Parathyroid adenoma (tissue), 2 donors: ENCODE measurements around the gene QSOX1.
A peak's percentile ranks its signal among the peaks of the same experiment; 100 is the strongest.

ENCODE experiments used
- H2AFZ ChIP-seq: fragments of 300-600 bp; sonication (generic); one replicate; pipeline ENCODE4 v1.7.0; 2017; ENCODE audit warnings: antibody characterized with exemption, mild to moderate bottlenecking
- H3K27ac ChIP-seq: fragments of 300-600 bp; sonication (generic); one replicate; pipeline ENCODE4 v1.7.0; 2017
- H3K27me3 ChIP-seq: fragments of 300-600 bp; sonication (generic); one replicate; pipeline ENCODE4 v1.7.0; 2017; ENCODE audit warnings: low read length; ENCODE audit not compliant: control insufficient read depth, insufficient read depth
- H3K36me3 ChIP-seq: fragments of 300-600 bp; sonication (generic); one replicate; pipeline ENCODE4 v1.7.0; 2017; ENCODE audit warnings: low read length; ENCODE audit not compliant: control insufficient read depth, insufficient read depth
- H3K4me1 ChIP-seq: fragments of 300-600 bp; sonication (generic); one replicate; pipeline ENCODE4 v1.7.0; 2017; ENCODE audit warnings: control low read depth
- H3K4me2 ChIP-seq: fragments of 300-600 bp; sonication (generic); one replicate; pipeline ENCODE4 v1.7.0; 2017; ENCODE audit warnings: low read length
- H3K4me3 ChIP-seq: fragments of 300-600 bp; sonication (generic); one replicate; pipeline ENCODE4 v1.7.0; 2017; ENCODE audit warnings: low read depth, low read length
- H3K79me2 ChIP-seq: fragments of 300-600 bp; sonication (generic); one replicate; pipeline ENCODE4 v1.7.0; 2017; ENCODE audit warnings: control low read depth
- H3K9ac ChIP-seq: fragments of 300-600 bp; sonication (generic); one replicate; pipeline ENCODE4 v1.7.0; 2017; ENCODE audit warnings: mild to moderate bottlenecking
- H3K9me3 ChIP-seq: fragments of 300-600 bp; sonication (generic); one replicate; pipeline ENCODE4 v1.7.0; 2017; ENCODE audit warnings: low read length; ENCODE audit not compliant: control insufficient read depth
- TF ChIP-seq, protein P1 (sequence below): fragments of 300-600 bp; sonication (generic); IDR thresholded peaks from one replicate; pipeline ENCODE4 v1.7.0; 2017; ENCODE audit warnings: antibody characterized with exemption, mild to moderate bottlenecking
- donor health status: primary hyperparathyroidism.

The QSOX1 gene

DNA sequence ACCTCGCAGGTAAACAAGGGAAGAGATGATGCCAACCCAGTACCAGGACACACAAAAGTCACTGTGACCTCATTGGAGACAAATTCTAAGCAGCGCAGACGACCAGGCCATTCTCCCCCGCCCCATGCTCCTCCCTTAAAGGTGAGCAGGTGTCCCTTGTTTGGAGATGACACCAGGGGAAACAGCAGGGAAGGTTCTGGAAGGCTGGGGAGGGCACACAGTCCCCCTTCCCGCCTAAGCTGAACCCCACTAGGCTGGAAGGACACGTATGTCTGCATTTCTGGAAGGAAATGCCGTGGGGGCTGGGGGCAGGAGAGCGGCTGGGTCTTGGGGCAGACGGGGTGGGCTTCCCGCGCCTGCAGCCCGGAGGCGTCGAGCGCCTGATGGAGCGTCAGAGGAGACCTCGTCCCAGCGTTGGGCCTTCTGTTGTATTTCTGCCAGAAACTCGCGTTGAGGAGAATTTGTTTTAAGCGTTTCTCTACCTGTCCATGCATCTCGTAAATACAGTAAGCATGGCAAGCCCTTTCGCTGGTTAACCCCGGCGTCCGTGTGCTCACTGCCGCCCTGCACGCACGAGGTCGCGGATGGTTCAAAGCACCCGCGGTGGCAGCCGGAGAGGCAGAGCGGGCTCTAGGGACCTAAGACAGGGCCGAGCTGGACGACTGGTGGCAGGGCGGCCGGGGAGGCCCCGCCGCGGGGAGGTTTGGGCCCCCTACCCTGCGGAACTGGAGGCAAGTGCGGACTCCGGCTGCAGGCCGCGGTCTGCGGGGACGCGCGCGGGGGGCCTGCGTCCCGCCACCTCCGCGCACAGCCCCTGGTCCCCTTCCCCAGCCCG is 74.2 kb downstream of the QSOX1 start:
- no peaks in the 10 kb centered on the region for H3K36me3 ChIP-seq
- no peaks in the 10 kb centered on the region for H3K4me1 ChIP-seq
- no peak overlapping the region for H3K27ac ChIP-seq
- no peak overlapping the region for H3K9ac ChIP-seq
- peak overlapping the region; percentile 50 for H3K4me2 ChIP-seq
- TF ChIP-seq, protein P1, sequence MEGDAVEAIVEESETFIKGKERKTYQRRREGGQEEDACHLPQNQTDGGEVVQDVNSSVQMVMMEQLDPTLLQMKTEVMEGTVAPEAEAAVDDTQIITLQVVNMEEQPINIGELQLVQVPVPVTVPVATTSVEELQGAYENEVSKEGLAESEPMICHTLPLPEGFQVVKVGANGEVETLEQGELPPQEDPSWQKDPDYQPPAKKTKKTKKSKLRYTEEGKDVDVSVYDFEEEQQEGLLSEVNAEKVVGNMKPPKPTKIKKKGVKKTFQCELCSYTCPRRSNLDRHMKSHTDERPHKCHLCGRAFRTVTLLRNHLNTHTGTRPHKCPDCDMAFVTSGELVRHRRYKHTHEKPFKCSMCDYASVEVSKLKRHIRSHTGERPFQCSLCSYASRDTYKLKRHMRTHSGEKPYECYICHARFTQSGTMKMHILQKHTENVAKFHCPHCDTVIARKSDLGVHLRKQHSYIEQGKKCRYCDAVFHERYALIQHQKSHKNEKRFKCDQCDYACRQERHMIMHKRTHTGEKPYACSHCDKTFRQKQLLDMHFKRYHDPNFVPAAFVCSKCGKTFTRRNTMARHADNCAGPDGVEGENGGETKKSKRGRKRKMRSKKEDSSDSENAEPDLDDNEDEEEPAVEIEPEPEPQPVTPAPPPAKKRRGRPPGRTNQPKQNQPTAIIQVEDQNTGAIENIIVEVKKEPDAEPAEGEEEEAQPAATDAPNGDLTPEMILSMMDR: no peak
- no peaks in the 10 kb centered on the region for H3K79me2 ChIP-seq
- peak overlapping the region; percentile 21 for H3K4me3 ChIP-seq
- peaks cover 9% of the 10 kb centered on the region for H3K27me3 ChIP-seq
- H2AFZ ChIP-seq: no peak overlapping the region
- H3K9me3 ChIP-seq: no peaks in the 10 kb centered on the region

DNA sequence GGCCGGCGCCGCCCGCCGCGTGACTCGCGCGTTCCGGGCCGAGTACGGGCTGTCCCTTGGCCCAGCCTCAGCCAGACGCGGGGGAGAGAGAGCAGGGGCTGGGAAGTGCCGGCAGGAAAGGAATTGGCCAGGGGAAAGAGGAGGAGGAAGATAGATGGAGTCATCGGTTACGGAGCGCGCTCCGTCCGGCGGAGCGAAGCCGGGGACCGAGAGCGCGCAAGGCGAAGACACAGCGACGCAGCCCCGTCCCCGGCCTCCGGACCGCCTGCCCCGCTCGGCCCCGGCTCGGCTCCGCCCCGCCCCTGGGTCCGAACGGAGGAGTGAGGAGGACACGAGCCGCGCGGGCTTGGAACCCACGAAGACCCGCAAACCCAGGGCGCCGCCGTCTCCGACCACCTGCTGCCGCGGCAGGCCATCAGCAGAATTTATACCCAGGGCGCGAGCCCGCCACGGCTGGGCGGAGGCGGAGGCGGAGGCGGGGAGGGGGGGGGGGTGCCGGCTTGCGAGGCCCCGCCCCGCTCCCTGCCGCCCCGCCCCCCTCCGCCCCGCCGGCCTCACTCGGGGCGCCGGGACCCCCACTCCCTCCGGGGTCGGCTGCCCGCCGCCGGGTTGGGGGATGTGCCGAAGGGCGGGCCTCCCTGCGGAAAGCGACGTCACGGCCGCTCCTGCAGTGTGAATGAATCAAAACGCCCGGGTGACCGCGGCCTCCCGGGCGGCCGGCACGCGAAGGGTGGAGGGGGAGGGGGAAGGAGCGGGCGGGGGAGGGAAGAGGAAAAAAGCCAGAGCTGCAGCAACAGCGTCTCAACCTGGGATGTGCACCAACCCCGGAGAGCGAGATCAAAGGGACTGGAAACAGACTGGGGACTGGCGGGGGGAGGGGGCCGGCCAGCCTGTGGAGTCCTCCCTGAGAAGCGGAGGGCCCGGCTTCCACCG is 75.1 kb downstream of the QSOX1 start, which contains the start of gene LHX4:
TSS of gene LHX4 (plus strand) at position 782 of the 933 bp plus-strand sequence. CDS start 266 bp downstream, outside the sequence.
- Histone ChIP-seq H3K36me3 (no peaks in the 10 kb centered on the region), H3K79me2 (no peaks in the 10 kb centered on the region), H3K4me2 (peak within 1 kb of the TSS; percentile 61), H3K4me1 (no peaks in the 10 kb centered on the region), H3K27me3 (peaks cover 15% of the 10 kb centered on the region), H3K4me3 (peak within 1 kb of the TSS; percentile 21), H2AFZ (peak within 1 kb of the TSS; percentile 60), H3K9me3 (no peaks in the 10 kb centered on the region), H3K9ac (no peak within 1 kb of the TSS), H3K27ac (no peak within 1 kb of the TSS)
- TF ChIP-seq, protein P1: no peak

DNA sequence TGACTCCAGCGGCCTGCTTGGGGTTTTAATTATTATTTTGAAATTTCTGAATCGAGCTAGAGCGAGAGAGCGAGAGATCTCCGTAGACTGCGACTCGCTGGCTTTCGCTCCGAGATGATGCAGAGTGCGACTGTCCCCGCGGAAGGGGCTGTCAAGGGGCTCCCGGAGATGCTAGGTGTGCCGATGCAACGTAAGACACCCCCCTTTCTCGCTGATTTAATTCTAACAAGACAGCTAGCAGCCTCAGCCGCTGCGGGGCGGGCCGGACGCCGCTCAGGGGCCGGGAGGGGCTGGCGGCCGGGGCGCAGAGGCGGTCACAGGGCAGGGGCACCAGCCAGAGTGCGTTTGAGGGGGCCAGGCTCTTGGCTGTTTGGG is 75.7 kb downstream of the QSOX1 start:
- Histone ChIP-seq H3K9me3 (no peaks in the 10 kb centered on the region), H2AFZ (peak overlapping the region; percentile 60), H3K36me3 (no peaks in the 10 kb centered on the region), H3K4me1 (no peaks in the 10 kb centered on the region), H3K4me2 (peak overlapping the region; percentile 61), H3K4me3 (no peak overlapping the region), H3K27me3 (peaks cover 18% of the 10 kb centered on the region), H3K27ac (no peak overlapping the region), H3K9ac (no peak overlapping the region), H3K79me2 (no peaks in the 10 kb centered on the region)
- TF ChIP-seq, protein P1: no peak

DNA sequence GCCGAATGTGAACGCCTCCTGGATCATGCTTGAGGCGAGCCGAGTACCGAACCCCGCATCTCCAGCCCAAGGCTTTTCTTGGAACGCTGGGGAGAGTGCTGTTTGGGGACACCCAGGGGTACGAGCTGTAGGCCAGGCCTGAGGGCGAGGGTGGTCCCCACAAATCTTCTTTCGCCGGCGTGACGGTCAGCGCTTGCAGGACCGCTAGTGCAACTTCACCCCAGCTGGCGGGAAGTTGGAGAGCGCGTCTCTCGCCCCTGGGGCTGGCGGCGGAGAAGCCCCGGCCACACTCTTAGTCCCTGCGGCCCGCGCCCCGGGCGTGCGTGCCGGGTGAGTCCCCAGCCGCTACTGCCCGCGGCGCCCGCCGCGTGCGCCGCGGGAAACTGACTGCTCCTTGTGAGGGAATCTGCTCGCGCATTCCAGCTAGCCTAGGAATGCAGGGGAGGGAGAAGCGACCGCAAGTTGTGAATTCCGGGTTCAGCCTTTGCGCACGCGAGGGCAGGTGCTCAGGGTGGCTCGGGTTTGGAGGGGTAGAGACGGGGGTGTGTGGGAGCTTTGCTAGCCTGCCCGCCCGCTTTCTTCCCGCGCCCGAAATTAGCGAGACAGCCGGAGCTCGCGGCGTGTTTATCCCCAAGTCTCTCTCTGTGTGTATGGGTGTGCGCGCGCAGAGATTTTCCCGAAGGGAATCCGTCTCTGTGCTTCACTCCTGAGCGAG is 76.3 kb downstream of the QSOX1 start:
- Histone ChIP-seq H3K79me2 (no peaks in the 10 kb centered on the region), H3K36me3 (no peaks in the 10 kb centered on the region), H3K4me3 (no peak overlapping the region), H3K9ac (no peak overlapping the region), H3K4me2 (peak overlapping the region; percentile 61), H3K9me3 (no peaks in the 10 kb centered on the region), H3K4me1 (no peaks in the 10 kb centered on the region), H2AFZ (peak overlapping the region; percentile 60), H3K27ac (no peak overlapping the region), H3K27me3 (peaks cover 24% of the 10 kb centered on the region)
- TF ChIP-seq, protein P1: no peak
